GM19193 (cell line): ENCODE measurements around the gene GNG7.
A peak's percentile ranks its signal among the peaks of the same experiment; 100 is the strongest.

ENCODE experiments used
- POLR2A ChIP-seq: IDR thresholded peaks from 4 replicates; pipeline ENCODE4 v1.6.1; 2011; ENCODE audit not compliant: insufficient read depth, insufficient read length; ENCODE audit errors: extremely low read depth

The GNG7 gene

DNA sequence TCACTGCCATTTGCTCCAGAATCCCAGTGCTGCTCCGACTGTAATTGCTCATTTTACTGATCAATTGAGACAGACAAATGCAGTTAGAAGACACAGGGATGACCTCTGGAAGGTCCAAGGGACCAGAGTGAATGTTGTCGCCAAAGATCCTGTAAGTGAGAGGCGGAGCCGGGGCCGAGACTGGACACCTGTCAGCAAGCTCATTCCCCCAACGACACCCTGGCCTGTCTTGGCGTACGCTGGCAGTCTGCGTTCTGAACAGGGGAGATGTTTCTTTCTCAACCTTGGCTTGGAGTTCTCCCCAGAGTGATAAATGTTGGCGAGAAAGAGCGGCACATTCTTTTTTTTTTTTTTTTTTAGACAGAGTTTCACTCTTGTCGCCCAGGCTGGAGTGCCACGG, 202.3 kb downstream of the GNG7 start:
- TF ChIP-seq POLR2A, result no peak

DNA sequence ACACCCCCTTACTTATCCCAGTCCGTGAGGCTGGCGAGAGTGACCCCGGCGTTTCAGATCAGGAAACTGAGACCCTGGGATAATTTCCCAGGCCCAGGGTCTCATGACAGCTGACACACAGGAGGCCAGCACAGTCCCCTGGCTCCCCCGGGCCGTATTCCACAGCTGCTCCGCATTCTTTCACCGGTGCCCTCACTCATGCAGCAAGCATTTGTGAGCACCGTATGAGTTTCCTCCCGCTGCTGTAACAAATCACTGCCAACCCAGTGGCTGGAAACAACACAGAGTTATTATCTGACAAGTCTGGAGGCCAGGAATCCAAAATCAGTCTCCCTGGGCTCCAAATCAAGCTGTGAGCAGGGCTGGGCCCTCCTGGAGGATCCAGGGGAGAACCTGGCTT, 205.3 kb downstream of the GNG7 start:
- TF ChIP-seq POLR2A, result no peak

DNA sequence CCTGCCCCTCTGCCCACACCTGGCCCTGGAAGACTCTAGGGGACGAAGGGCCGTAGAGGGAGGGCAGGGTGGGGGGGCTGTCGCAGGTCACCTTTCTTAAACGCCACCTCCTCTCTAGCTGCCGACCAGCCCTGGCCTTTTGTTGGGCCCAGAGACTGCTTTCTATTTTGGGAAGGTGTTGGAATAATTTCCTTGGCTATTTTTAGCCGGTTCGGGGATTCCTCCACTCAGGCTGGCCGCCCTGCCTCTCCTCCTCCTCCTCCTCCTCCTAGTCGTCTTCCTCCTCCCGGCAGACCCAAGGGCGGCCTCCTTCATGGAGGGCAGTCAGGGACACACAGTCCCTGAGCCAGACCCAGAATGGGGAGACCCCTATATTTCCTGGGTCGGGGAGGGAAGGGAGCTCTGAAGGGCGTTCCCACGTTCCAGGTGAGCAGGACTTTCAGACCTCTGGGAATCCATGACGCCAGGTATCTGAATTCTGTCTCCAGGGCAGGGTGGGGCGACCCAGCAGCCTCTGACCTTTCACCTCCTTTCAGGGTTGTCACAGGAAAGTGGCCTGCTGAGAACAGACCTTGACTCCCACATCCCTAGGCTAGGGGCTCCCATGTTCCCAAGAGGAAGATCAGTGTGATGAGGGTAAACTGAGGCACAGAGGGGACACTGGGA, 206.7 kb downstream of the GNG7 start:
- no peak for TF ChIP-seq POLR2A

DNA sequence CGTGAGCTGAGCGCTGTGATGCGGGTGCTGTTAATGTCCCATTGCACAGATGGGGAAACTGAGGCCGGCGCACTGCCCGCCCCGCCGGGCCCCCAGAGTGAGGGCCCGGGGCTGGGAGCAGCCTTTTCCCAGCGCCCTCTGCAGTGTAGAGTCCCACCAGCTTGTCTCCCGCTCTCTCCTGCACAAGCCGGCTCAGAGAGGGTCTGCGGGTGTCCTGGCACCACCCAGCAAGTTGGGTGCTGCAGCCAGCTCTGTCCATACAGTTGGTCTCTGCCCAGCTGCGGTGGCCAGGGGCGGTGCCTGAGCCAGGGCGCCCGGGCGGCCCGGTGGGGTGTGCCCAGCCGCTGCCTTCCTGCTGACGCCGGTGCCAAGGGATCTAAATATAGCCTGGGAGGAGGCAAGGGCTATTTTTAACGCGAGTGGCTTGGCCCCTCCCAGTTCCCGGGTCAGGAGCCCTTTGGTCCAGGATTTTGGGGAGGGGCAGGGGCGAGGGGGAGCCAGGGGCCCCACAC, 207.3 kb downstream of the GNG7 start:
- TF ChIP-seq POLR2A, result no peak

DNA sequence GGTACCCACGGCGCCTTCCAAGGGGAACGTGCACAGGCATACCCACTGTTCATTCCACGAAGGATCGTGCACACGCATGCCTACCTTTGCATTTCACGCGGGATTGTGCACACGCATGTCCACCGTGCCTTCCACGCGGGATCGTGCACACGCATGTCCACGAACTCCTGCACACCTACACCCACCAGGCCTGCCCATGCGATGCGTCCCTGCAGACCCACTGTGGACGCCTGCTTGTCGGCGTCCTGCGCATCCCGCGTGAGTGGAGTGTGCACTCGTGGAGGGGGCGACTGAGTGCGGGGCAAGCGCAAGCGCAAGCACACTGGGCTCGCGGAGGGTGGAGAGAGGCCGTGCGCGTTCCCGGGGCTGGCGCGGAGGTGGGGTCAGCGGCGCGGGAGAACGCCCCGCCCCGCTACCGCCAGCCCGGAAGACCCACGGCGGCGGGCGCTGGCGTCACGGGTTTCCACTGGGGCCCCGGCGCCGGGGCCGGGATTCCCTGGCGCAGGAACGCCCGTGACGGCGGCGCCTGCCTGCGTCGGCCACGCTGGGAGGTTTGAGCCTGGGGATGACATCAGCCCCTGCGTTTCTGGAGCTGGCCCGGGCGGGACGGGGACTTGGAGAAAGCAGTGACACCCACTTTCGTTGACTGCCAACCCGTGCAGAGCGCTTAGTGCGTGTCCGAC, 207.9 kb downstream of the GNG7 start:
- peak; percentile 18 for TF ChIP-seq POLR2A

DNA sequence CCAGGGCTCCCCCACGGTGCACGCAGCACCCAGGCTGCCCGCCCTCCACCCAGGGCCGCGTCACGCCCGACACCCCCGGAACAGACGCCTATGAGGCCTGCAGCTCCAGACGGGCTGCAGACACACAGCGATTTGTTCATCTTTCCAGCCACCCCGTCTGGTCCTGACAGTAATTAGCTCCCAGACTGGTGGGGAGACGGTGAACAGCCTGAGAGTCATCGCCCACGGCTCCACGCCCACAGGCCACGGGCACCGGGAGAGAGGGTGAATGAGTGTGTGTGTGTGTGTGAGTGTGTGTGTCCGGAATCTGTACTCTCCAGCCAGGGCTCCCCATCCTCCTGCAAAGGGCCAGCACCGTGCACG, 208.4 kb downstream of the GNG7 start:
- no peak for TF ChIP-seq POLR2A

DNA sequence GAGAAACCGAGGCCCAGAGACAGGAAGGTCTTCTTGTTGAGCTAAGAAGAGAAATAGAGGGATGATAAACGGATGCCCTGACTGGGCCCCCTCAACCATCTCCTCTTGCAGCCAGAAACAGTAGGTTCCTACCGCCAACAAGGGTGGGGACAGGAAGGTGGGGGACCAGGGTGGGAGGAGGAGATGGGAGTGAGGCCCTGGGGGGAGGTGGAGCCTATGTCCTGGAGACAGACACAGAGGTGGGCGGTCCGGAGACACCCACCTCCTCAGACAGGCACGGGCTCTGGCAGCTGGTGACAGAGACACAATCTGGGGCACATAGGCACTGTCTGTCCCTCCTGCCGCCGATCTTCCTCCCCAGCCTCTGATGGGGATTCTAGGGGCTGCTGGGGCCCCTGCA, 209.6 kb downstream of the GNG7 start:
- TF ChIP-seq POLR2A, result no peak

DNA sequence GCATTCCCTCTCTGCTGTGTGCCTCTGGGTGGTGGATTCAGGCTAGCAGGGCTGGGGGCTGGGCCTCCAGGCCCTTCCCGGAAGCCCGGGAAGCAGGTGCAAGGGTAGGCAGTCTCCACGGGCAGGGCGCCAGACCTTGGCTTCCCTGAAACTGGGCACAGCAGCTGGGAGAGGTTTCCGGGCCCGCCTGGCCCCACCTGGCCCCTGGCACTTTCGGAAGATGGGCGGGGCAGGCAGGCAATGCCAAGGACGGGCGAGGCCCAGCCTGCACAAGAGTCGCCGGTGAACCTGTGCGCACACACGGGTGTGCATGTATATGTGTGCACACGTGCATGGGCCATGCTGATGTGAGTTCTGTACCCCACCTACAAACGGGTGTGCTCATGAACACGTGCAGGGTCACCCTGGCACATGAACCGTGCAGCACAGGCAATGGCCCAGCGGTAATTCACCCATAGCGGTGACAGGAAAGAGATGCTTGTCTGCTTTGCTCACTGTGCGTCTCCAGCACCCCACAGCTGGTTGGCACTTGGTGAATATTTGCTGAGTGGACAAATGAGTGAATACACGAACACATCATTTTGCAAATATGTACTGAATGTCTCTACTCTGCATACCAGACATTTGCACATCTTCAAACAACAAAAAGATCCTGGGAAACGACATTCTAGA, 211.2 kb downstream of the GNG7 start:
- no peak for TF ChIP-seq POLR2A

DNA sequence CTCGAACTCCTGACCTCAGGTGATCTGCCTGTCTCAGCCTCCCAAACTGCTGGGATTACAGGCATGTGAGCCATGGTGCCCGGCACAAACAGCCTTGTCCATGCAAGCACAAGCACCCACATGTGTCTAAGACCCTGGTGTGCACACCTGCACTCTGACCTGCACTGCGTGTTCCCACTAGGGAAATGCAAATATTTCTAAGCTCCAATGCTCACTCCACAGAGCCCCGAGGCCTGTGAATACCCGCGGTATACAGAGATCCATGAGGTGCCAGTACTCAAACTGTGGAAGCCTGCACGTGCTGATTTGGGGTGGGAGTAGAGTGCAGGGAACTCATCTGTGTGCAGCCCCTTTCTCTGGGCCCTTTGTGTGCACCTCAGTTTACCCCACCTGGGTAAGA, 211.8 kb downstream of the GNG7 start:
- no peak for TF ChIP-seq POLR2A

DNA sequence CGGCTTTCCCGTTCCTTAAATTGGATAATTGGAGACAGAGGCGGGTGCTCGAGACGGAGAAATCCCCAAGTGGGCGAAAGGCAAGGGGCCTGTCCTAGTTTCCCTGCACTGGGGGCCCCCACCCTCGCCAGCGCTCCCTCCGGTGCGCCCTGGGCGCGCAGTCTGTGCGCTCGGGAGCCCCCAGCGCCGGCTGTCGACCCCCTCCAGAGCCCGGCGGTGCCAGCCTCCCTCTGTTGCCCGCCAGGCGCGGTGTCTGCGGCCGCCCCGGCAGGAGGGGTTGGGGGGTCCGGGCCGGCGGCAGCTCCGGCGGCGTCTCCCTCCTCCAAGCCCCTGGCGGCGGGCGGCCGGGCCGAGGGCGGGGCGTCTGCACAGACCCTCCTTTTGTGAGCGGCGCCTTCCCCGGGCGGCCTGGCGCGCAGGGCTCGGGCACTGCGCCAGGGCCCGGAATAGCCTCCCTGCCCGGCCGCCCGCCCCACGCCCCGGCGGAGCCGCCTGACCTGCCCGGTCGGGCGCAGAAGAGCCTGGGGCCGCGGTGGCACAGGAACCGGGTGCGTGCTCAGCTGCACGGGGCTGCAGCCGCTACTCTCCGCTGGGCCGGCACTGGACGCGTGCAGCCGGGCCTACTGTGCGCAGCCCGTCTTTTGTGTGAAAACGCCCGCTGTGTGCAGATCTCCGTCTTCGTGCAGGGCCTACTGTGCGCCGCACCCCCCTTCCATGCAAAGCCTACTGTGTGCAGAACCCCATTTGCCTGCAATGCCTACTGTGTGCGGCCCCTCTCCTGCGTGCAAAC, 213.4 kb downstream of the GNG7 start:
- no peak for TF ChIP-seq POLR2A

DNA sequence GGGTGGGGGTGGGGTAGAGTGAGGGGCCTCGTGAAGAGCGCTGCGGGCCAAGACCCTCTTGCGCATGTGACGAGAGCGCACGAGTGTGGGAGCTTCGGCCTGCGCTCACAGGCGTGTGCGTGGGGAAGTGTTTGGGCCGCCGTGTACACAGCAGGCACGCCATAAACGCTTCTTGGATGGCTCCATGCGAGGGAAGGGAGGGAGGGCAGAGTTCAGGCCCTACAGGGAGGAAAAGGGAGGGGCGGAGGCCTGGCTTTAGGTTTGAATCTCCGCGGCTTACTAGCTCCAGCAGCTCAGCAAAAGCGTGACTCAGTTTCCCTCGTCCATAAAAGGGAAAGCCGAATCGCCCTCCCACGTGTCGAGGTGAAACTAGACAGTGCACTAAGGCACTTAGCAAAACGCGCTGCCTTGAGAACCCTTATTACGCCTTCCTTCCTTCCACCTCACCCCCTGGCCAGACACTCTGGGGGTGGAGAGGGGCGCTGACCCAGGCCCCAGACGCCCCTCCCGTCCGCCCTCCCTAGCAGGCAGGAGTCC, 214.0 kb downstream of the GNG7 start:
- no peak for TF ChIP-seq POLR2A

DNA sequence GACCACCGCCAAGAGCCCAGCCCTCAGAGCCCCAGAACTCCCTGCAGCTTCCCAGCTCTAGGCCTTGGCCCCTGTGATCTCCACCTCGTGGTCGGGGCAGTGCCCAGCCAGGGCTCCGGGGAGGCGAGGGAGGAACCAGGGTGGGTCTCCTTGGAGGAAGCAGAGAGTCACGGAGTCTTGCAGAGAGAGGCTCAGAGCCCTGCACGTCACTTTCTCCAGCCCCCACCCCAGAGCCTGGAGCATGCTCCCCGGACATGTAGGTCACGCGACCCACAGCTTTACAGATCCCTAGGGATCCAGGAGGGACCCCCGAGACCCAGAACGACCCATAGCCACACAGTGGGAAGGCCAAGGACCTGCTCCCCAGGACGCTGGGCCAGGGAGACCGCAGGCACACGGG, 214.7 kb downstream of the GNG7 start:
- TF ChIP-seq POLR2A, result no peak

DNA sequence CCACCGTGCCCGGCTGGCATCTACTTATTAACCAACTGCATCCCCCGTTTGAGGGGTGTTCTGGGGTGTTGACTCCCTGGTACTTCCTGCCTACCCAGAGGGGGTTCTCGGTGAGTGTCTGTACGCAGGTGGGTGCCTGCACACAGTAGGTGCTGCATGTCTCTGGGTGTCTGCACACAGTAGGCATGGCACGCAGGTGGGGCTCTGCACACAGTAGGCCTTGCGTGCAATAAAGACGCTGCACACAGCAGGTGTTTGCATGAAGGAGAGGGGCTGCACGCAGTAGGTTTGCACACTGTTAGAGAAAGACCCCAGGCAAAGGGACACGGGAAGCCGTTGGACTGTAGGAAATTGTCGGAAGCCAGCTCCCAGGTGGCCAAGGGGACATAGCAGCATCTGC, 215.4 kb downstream of the GNG7 start:
- TF ChIP-seq POLR2A, result no peak

DNA sequence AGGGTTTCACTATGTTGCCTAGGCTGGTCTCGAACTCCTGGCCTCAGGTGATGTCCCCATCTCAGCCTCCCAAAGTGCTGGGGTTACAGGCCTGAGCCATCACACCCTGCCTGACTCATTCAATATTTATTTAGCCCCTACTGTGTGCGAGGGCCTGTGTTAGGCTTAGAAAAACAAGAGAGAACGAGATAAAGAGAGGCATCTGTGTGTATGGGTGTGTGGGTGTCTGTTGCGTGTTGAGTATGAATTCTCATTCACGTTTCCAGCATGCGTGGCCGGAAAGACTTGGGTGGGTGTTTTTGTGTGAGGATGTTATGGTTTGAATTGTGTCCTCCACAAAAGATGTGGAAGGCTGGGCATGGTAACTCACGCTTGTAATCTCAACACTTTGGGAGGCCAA, 217.1 kb downstream of the GNG7 start:
- TF ChIP-seq POLR2A, result no peak
